H7 (cell line): ENCODE data around the gene CHCHD3. TPM values are rescaled to one million over a fixed set of nuclear protein-coding genes. Genes with fewer than 3 reads are reported as not detected.
"Not testable (repeated sequence)": the region's sequence is repeated elsewhere in the genome, so short reads cannot be mapped to it uniquely, and the experiment has no call there.

Experiments used
- DNase-seq: peaks from one replicate; pipeline ENCODE4 v3.0.0; 2012
- H3K27me3 ChIP-seq: 2 replicates; pipeline ENCODE4 v1.6.0; 2011; ENCODE audit warnings: mild to moderate bottlenecking, low read length; ENCODE audit not compliant: control insufficient read depth, insufficient read depth
- H3K36me3 ChIP-seq: replicated peaks from 2 replicates; pipeline ENCODE4 v1.5.1; 2011; ENCODE audit warnings: low read length; ENCODE audit not compliant: control insufficient read depth, insufficient read depth
- H3K4me3 ChIP-seq: 2 replicates; pipeline ENCODE4 v1.5.1; 2011; ENCODE audit warnings: low read depth, mild to moderate bottlenecking, control low read depth, low read length, moderate library complexity; ENCODE audit not compliant: insufficient read depth
- total RNA-seq: library from RNA; depleted of rRNA; stranded (reverse); fragments of >200 nt; shearing (Covaris generic); gene quantifications from 2 replicates; pipeline ENCODE4 v1.2.3, GENCODE V29; 2014

The CHCHD3 gene
- total RNA-seq, 1 experiment from 2014 or later, result 121 TPM

DNA sequence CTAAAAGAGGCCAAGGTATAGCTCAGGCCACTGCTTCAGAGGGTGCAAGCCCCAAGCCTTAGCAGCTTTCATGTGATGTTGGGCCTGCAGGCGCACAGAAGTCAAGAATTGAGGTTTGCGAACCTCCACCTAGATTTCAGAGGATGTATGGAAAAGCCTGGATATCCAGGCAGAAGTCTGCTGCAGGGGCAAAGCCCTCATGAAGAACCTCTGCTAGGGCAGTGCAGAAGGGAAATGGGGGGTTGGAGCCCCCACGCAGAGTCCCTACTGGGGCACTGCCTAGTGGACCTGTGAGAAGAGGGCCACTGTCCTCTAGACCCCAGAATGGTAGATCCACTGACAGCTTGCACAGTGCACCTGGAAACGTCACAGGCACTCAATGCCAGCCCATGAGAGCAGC lies 189.1 kb downstream of the CHCHD3 start:
- not testable (repeated sequence) for H3K4me3 ChIP-seq, H3K36me3 ChIP-seq, DNase-seq, H3K27me3 ChIP-seq

GRCh38 chr7:132891554-132891953 lies 190.3 kb downstream of the CHCHD3 start:
- no peak for DNase-seq
- H3K36me3 ChIP-seq, result no peaks in the 10 kb centered on the region
- no peak overlapping the region for H3K4me3 ChIP-seq
- H3K27me3 ChIP-seq, result no peaks in the 10 kb centered on the region

DNA sequence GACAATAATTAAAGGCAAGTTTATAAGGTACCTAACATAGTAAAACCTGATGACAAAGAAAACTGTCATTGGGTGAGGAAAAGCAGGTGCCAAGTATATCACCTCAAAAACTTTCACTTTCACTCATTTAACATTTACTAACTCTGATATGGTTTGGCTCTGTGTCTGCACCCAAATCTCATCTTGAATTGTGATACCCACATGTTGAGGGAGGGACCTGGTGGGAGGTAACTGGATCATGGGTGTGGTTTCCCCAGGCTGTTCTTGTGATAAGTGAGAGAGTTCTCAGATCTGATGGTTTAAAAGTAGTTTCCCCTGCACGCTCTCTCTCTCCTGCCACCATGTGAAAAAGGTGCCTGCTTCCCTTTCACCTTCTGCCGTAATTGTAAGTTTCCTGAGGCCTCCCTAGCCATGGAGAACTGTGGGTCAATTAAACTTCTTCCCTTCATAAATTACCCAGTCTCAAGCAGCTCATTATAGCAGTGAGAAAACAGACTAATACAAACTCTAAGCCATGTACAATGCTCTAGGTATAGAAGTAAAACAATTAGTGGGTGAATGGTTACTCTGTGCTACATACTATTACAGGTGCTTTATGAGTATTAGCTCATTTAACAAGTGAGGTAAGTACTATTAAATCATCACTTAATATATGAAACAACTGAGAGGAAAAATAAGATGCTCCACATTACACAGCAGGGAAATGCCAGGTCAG lies 199.0 kb downstream of the CHCHD3 start:
- Histone ChIP-seq H3K4me3 (no peak overlapping the region), H3K36me3 (no peaks in the 10 kb centered on the region), H3K27me3 (no peaks in the 10 kb centered on the region)
- no peak for DNase-seq

GRCh38 chr7:132881317-132881716 lies 200.6 kb downstream of the CHCHD3 start:
- Histone ChIP-seq H3K4me3 (no peak overlapping the region), H3K36me3 (no peaks in the 10 kb centered on the region), H3K27me3 (no peaks in the 10 kb centered on the region)
- no peak for DNase-seq

DNA sequence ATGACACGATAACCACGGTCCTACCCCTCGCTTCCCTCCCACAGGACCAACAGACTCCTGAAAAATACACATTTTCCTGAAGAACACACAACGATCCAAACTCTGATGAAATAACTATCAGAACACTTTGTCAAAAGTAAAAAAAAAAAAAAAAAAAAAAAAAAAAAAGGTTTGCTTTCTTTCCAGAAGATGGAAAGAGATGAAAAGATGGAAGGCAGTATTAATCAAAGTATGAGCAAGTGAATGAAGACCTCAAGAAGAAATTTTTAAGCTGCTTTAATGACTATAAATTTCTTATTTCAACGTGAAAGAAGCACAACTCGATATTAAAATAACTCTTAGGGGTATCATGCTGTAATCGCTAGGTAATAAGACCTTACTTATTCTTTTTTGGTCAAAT lies 202.3 kb downstream of the CHCHD3 start:
- no peak for DNase-seq
- H3K27me3 ChIP-seq, result no peaks in the 10 kb centered on the region
- no peaks in the 10 kb centered on the region for H3K36me3 ChIP-seq
- H3K4me3 ChIP-seq, result no peak overlapping the region

- no peak for DNase-seq
- H3K4me3 ChIP-seq, result no peak overlapping the region
- no peaks in the 10 kb centered on the region for H3K27me3 ChIP-seq
- H3K36me3 ChIP-seq, result no peaks in the 10 kb centered on the region
Measured at GRCh38 chr7:132878204-132878919, 203.5 kb downstream of the CHCHD3 start.

GRCh38 chr7:132877573-132877972 lies 204.3 kb downstream of the CHCHD3 start:
- Histone ChIP-seq H3K36me3 (no peaks in the 10 kb centered on the region), H3K4me3 (no peak overlapping the region), H3K27me3 (no peaks in the 10 kb centered on the region)
- peak; percentile 17 for DNase-seq

DNA sequence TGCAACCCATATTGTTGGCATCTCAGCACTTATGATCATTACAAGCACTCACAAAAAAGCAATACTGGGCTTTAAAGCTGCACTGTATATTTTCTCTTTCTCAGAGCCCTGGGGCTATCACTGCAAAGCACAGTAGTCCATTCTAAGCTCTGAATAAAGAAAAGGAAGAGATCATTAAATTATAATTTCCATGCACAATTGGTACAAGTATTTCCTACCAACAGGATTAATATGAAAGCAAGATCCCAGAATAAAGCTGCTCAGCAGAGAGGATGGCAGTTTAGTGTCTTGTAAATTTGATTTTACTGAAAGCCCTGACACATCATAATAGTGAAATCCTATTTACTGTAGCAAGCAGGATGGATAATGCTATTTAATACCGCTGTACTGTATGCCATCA lies 205.3 kb downstream of the CHCHD3 start:
- Histone ChIP-seq H3K36me3 (no peaks in the 10 kb centered on the region), H3K27me3 (no peaks in the 10 kb centered on the region), H3K4me3 (no peak overlapping the region)
- no peak for DNase-seq

DNA sequence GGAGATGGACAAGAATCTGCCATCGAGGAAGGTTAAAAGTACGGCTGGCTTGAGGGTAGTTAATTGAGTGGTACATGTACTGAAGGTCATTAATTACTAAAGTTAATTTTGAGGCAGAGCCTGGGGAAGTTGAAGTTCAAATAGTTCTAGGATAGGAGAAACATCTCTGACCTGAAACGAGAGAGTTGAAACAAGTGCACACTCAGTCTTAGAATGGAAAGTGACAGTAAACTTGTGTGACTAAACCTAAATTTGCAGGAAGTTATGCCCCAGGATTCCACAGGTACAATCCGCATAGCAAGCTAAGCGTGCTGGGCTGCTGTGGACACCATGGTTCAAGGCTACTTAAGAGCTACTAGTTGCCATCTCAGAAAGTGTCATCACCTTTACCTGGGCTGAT lies 209.9 kb downstream of the CHCHD3 start:
- no peak for DNase-seq
- H3K27me3 ChIP-seq, result no peaks in the 10 kb centered on the region
- H3K36me3 ChIP-seq, result no peaks in the 10 kb centered on the region
- no peak overlapping the region for H3K4me3 ChIP-seq

DNA sequence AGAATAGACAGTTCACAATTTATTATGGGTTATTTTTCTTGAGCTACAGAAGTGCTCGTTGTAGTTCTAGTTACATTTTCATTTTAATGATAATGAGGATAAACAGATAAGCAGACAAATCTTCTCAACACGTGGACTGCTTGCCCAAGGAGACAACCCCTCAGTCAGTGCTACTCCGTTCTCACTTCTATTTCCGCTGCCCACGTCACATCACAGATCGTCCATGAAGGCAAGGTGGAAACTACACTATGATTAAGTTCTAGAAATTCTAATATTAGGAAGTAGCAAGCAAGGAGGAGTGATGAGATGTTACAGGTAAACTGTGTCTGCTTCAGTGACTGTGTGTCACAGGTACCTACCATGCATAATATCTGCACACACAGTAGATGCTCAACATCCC lies 210.5 kb downstream of the CHCHD3 start:
- Histone ChIP-seq H3K27me3 (no peaks in the 10 kb centered on the region), H3K36me3 (no peaks in the 10 kb centered on the region), H3K4me3 (no peak overlapping the region)
- no peak for DNase-seq

DNA sequence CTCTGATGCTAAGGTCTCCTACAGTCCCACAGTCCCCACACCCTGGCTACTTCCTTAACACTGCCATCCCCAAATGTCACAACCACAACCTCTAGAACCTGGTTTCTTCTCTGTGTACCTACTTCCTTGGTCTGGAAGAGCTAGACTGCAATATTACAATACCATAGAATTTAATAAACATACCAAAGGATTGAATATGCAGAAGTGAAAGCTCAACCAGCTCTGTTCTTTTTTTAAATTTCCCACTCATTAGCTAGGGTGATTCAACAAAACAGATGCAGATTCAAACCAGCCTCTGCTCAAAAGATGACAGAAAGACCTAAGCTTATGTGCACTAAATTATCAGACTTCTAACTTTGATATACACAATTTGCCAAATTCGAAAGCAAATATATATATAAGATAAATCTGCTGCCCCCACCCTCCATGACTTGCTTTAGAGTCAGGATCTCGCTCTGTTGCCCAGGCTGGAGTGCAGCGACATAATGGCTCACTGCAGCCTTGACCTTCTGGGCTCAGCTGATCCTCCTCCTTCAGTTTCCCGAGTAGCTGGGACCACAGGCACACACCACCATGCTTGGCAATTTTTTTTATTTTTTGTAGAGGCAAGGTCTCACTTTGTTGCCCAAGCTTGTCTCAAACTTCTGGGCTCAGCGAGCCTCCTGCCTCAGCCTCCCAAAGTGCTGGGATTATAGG lies 212.6 kb downstream of the CHCHD3 start:
- DNase-seq, result no peak
- no peaks in the 10 kb centered on the region for H3K36me3 ChIP-seq

GRCh38 chr7:132866551-132866950 lies 215.3 kb downstream of the CHCHD3 start:
- no peaks in the 10 kb centered on the region for H3K27me3 ChIP-seq
- DNase-seq, result no peak
- H3K4me3 ChIP-seq, result no peak overlapping the region
- H3K36me3 ChIP-seq, result no peaks in the 10 kb centered on the region

More for the DNA sequence above, 212.6 kb downstream of the CHCHD3 start:
- H3K4me3 ChIP-seq, result no peak overlapping the region
- no peaks in the 10 kb centered on the region for H3K27me3 ChIP-seq

GRCh38 chr7:132866144-132866531 lies 215.8 kb downstream of the CHCHD3 start:
- DNase-seq, result no peak
- no peaks in the 10 kb centered on the region for H3K27me3 ChIP-seq
- no peak overlapping the region for H3K4me3 ChIP-seq
- no peaks in the 10 kb centered on the region for H3K36me3 ChIP-seq

DNA sequence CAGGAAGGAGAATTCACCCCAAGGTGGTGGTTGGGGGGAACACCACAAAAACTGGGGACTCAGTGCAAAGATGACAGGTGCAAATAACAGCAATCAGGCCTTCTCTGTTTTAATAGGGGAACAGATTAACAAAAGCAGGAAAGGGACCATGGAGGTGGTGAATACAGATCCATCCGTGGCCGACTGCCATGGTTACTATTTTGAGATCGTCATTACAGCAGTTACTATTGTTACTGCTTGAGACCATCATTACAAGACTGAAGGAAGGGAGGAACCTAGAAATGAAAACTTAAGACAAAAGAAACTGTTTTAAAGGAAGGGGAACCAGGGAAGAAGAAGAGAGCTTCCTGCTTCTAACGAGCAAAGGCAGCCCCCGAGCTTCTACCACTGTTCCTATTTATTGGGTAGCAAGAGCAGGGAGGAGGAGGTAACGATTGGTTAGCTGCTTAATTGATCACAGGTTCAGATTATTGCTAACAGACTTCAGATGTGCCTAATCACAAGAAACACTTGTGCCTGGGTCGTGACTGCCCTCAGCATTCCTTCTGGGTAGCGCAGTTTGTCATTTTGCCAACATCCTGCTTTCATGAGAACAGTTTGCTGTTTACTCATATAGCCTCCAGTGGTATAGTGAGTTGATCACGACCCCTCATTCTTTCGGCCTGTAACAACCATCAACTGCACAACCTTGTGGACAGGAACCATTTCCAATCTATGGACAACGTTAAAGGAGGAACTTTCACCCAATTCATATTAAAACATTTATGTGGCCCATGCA lies 216.3 kb downstream of the CHCHD3 start:
- Histone ChIP-seq H3K27me3 (no peaks in the 10 kb centered on the region), H3K4me3 (no peak overlapping the region), H3K36me3 (no peaks in the 10 kb centered on the region)
- DNase-seq, result no peak
